Measurements from ENCODE around the gene SSPN. TPM values are rescaled to one million over a fixed set of nuclear protein-coding genes. Genes with fewer than 3 reads are reported as not detected.

SSPN gene
- total RNA-seq, 1 donor from 2014 or later: 0.91 TPM

DNA sequence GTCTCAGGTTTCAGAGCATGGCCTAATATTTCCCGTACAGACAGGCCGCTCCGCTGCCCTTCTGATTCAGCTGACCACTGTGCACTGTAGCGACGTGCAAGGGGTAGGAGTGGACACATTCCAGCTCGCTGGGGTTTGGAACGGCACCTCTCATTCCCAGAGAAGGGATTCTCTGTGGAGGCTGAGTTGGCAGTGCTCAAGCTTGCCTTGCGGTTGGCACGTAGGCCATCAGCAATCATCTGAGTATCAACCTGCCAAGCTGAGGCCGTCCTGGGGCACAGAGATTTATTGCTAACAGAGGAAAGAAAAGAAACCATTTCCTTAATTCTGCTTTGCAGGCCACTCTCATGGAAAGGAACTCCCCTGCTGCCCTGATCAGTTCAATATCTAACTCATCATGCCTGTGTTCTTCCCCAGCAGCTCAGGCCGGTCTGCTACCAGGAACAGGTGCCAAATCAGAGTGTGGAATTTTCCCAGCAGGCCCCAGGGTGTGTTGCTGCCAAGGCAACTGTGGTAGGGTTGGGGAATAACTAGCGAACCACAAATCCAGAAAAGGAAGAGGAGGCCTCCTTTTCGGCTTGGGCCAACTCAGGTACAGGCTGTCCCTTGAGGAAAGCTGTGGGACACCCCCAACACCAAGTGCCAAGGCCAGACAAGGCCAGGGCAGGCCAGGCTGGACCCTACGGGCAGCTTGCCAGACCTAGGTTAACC, 92.5 kb downstream of the SSPN start:
- no peaks in the 10 kb centered on the region for H3K9me3 Mint-ChIP-seq (ENCODE audit: unreplicated experiment)
- no peak overlapping the region for H3K27ac Mint-ChIP-seq (ENCODE audit: unreplicated experiment)
- H3K4me3 Mint-ChIP-seq (ENCODE audit: unreplicated experiment): no peak overlapping the region
- H3K36me3 Mint-ChIP-seq (ENCODE audit: unreplicated experiment): no peaks in the 10 kb centered on the region
- TF ChIP-seq, protein P1, sequence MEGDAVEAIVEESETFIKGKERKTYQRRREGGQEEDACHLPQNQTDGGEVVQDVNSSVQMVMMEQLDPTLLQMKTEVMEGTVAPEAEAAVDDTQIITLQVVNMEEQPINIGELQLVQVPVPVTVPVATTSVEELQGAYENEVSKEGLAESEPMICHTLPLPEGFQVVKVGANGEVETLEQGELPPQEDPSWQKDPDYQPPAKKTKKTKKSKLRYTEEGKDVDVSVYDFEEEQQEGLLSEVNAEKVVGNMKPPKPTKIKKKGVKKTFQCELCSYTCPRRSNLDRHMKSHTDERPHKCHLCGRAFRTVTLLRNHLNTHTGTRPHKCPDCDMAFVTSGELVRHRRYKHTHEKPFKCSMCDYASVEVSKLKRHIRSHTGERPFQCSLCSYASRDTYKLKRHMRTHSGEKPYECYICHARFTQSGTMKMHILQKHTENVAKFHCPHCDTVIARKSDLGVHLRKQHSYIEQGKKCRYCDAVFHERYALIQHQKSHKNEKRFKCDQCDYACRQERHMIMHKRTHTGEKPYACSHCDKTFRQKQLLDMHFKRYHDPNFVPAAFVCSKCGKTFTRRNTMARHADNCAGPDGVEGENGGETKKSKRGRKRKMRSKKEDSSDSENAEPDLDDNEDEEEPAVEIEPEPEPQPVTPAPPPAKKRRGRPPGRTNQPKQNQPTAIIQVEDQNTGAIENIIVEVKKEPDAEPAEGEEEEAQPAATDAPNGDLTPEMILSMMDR (IDR thresholded peaks at IDR 0.05; ENCODE audit: partially characterized antibody, unreplicated experiment): no peak
- peaks cover 4% of the 10 kb centered on the region for H3K27me3 Mint-ChIP-seq (ENCODE audit: unreplicated experiment)
- DNase-seq: no peak
- H3K4me1 Mint-ChIP-seq (ENCODE audit: low read depth, unreplicated experiment): peaks cover 3% of the 10 kb centered on the region

DNA sequence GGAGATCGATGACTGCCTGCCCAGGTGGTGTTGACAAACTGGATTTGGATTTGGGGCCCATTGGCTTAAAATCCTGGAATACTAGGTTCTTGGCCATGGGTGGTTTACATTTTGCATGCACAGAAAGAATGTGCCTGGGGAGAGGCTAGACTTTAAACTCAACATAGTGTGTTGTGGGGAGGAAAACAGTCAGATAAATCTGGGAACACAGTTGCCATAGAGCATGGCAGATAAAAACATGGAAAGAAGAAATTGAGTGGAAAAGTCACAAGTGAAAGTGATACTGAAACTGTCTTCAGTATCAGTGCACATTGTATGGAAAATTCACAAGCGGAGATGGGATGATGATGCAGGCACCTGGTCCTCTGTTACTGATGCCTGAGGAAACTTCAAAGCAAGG, 95.2 kb downstream of the SSPN start:
- Mint-ChIP-seq H3K27me3 (ENCODE audit: unreplicated experiment) (peaks cover 4% of the 10 kb centered on the region), H3K4me3 (ENCODE audit: unreplicated experiment) (no peak overlapping the region), H3K9me3 (ENCODE audit: unreplicated experiment) (no peaks in the 10 kb centered on the region), H3K27ac (ENCODE audit: unreplicated experiment) (no peak overlapping the region), H3K4me1 (ENCODE audit: low read depth, unreplicated experiment) (no peaks in the 10 kb centered on the region), H3K36me3 (ENCODE audit: unreplicated experiment) (no peaks in the 10 kb centered on the region)
- no peak for DNase-seq
- TF ChIP-seq, protein P1 (IDR thresholded peaks at IDR 0.05; ENCODE audit: partially characterized antibody, unreplicated experiment): no peak

DNA sequence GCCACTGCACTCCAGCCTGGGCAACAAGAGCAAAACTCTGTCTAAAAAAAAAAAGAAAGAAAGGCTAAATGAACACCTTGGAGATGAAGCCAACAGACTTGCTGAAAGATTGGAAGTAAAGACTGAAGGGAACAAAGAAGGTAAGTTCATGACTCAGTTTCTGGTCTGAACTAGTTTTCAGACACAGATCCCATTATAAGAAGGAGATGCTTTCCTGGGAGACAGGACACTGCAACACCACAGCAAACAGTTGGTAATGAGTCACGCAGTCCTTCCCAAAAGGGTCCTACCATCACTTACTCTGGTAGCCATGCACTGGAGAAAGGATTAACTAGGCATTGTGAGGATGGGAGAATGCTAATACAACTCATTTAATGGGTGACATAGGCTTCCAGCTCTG, 97.2 kb downstream of the SSPN start:
- H3K27me3 Mint-ChIP-seq (ENCODE audit: unreplicated experiment): peaks cover 2% of the 10 kb centered on the region
- H3K27ac Mint-ChIP-seq (ENCODE audit: unreplicated experiment): no peak overlapping the region
- DNase-seq: no peak
- no peaks in the 10 kb centered on the region for H3K9me3 Mint-ChIP-seq (ENCODE audit: unreplicated experiment)
- TF ChIP-seq, protein P1 (IDR thresholded peaks at IDR 0.05; ENCODE audit: partially characterized antibody, unreplicated experiment): no peak
- no peaks in the 10 kb centered on the region for H3K36me3 Mint-ChIP-seq (ENCODE audit: unreplicated experiment)
- no peak overlapping the region for H3K4me3 Mint-ChIP-seq (ENCODE audit: unreplicated experiment)
- no peaks in the 10 kb centered on the region for H3K4me1 Mint-ChIP-seq (ENCODE audit: low read depth, unreplicated experiment)

DNA sequence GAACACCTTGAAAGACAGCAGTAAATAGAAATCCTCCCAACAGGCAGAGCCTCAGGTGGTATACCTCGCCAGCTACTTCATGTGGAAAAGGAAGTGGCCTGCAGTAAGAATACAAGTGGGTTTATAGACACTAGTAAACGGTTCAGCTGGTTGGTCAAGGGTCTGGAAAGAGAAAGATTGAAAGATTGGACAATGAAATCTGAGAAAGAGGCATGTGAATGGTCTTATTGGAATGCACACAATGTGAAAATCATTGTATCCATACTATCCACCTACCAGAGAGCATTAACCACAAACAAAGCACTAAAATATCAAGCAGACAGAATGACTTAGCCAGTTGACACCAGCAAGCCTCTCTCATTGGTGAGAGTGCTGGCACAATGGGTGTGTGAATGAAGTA, 98.2 kb downstream of the SSPN start:
- Mint-ChIP-seq H3K4me3 (ENCODE audit: unreplicated experiment) (no peak overlapping the region), H3K27ac (ENCODE audit: unreplicated experiment) (no peak overlapping the region), H3K36me3 (ENCODE audit: unreplicated experiment) (no peaks in the 10 kb centered on the region), H3K4me1 (ENCODE audit: low read depth, unreplicated experiment) (no peaks in the 10 kb centered on the region), H3K27me3 (ENCODE audit: unreplicated experiment) (peaks cover 2% of the 10 kb centered on the region), H3K9me3 (ENCODE audit: unreplicated experiment) (no peaks in the 10 kb centered on the region)
- TF ChIP-seq, protein P1 (IDR thresholded peaks at IDR 0.05; ENCODE audit: partially characterized antibody, unreplicated experiment): no peak
- DNase-seq: no peak

DNA sequence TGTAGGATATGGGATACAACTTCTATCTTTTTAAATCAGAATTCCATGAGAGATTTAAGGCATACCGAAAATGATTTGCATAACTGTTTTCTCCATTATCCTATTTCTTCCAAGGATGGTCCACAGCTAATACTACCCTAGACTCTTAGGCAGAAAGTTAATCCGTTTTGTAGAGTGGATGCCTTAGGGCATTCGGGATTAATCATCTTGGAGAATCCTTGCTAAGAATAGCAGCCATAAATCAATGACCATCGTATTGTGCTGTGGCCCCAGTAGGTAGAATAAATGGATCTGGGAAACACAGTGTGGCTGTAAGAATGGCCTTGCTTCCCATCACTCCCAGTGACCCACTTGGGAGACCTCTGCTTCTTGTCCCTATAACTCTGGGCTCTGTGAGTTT, 99.6 kb downstream of the SSPN start:
- Mint-ChIP-seq H3K27ac (ENCODE audit: unreplicated experiment) (no peak overlapping the region), H3K4me3 (ENCODE audit: unreplicated experiment) (no peak overlapping the region), H3K9me3 (ENCODE audit: unreplicated experiment) (no peaks in the 10 kb centered on the region), H3K36me3 (ENCODE audit: unreplicated experiment) (no peaks in the 10 kb centered on the region), H3K4me1 (ENCODE audit: low read depth, unreplicated experiment) (peaks cover 3% of the 10 kb centered on the region), H3K27me3 (ENCODE audit: unreplicated experiment) (peaks cover 2% of the 10 kb centered on the region)
- TF ChIP-seq, protein P1 (IDR thresholded peaks at IDR 0.05; ENCODE audit: partially characterized antibody, unreplicated experiment): no peak
- DNase-seq: no peak

Data from glutamatergic neuron (in vitro differentiated cells).